ENCODE data around the gene TRIM75. TPM values are rescaled to one million over a fixed set of nuclear protein-coding genes. Genes with fewer than 3 reads are reported as not detected.
"Not testable (repeated sequence)": the region's sequence is repeated elsewhere in the genome, so short reads cannot be mapped to it uniquely, and the experiment has no call there.

TRIM75 gene
- total RNA-seq, 1 donor from 2014 or later = not detected

GRCh38 chr4:165079476-165079875, 25.8 kb downstream of the TRIM75 start:
- ATAC-seq = no peak

- ATAC-seq = not testable (repeated sequence)
Observed at GRCh38 chr4:165084787-165085186, 31.1 kb downstream of the TRIM75 start.

- ATAC-seq = peak; percentile 65
Observed at GRCh38 chr4:165085946-165086345, 32.3 kb downstream of the TRIM75 start.

- ATAC-seq = no peak
Observed at GRCh38 chr4:165088366-165088765, 34.7 kb downstream of the TRIM75 start.

- ATAC-seq = not testable (repeated sequence)
Observed at GRCh38 chr4:165092187-165092586, 38.5 kb downstream of the TRIM75 start.

GRCh38 chr4:165094873-165095272, 41.2 kb downstream of the TRIM75 start:
- ATAC-seq = no peak

GRCh38 chr4:165095291-165095690, 41.6 kb downstream of the TRIM75 start:
- ATAC-seq = no peak

GRCh38 chr4:165096776-165097175, 43.1 kb downstream of the TRIM75 start:
- ATAC-seq = no peak

GRCh38 chr4:165101641-165102040, 48.0 kb downstream of the TRIM75 start:
- ATAC-seq = no peak

- ATAC-seq = no peak
Observed at GRCh38 chr4:165106518-165106917, 52.9 kb downstream of the TRIM75 start.

Other genes starting within 250 kb of the TRIM75 start
- gene APELA, start 176.7 kb upstream of the TRIM75 start, total RNA-seq = not detected
- not detected for gene TRIM61, start 76.2 kb upstream of the TRIM75 start, total RNA-seq
- gene TRIM60, start 21.9 kb upstream of the TRIM75 start, total RNA-seq = not detected
- gene TMEM192, start 59.0 kb downstream of the TRIM75 start, total RNA-seq = 6.4 TPM
- 26.7 TPM for gene KLHL2, start 153.7 kb downstream of the TRIM75 start, total RNA-seq